ENCODE measurements around the gene COG5.
A peak's percentile ranks its signal among the peaks of the same experiment; 100 is the strongest.
"Not testable (repeated sequence)": the region's sequence is repeated elsewhere in the genome, so short reads cannot be mapped to it uniquely, and the experiment has no call there.

COG5 gene

DNA sequence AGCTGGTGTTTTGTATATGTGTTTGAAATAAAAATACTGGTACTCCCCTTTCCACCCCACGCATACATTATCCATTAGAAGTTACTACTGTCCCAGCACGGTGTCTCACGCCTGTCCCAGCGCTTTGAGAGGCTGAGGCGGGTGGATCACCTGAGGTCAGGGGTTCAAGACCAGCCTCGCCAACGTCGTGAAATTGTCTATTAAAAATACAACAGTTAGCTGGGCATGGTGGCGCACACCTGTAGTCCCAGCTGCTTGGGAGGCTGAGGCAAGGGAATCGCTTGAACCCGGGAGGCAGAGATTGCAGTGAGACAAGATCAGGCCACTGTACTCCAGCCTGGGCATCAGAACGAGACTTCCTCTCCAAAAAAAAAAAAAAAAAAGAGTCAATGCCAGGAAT, 392.2 kb downstream of the COG5 start:
- no peak for DNase-seq

DNA sequence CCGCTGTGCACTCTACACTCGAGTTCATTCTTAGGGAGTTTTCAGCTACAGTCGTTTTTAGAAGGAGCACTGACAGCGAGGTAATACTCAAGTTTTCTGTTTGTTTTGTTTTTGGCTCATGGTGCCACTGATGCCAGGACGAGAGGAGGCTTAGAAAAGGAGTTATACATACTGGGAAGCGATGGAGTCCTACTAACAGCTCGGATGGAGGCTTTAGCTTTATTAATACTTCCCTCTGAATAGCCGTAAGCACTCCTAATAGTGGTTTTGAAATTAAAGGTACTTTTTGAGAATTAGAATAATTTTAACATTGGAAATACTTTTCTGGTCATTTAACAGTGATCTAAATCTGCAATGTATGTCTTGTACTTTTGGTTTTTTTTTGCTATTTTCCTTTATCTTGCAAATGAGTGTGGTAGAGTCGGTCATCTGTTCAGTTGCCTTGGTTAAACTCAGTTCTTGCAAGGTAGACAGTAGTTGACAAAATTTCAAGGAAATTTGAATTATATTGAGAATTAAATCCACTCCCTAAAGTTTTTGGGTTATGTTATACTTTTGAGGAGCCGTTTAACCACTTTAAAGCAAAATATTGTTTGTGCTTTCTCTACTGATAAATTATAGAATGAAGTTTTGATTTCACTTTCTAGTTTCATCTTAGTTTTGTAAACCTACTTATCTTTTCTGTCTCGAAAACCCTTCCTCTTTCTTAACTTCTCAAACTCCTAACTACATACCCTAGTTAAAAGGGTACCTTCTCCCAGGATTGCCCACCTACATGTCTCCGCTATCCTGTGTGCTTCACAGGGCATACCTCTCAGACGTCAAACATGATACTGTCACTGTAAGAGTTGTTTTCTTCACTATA, 393.4 kb downstream of the COG5 start:
- DNase-seq: no peak

DNA sequence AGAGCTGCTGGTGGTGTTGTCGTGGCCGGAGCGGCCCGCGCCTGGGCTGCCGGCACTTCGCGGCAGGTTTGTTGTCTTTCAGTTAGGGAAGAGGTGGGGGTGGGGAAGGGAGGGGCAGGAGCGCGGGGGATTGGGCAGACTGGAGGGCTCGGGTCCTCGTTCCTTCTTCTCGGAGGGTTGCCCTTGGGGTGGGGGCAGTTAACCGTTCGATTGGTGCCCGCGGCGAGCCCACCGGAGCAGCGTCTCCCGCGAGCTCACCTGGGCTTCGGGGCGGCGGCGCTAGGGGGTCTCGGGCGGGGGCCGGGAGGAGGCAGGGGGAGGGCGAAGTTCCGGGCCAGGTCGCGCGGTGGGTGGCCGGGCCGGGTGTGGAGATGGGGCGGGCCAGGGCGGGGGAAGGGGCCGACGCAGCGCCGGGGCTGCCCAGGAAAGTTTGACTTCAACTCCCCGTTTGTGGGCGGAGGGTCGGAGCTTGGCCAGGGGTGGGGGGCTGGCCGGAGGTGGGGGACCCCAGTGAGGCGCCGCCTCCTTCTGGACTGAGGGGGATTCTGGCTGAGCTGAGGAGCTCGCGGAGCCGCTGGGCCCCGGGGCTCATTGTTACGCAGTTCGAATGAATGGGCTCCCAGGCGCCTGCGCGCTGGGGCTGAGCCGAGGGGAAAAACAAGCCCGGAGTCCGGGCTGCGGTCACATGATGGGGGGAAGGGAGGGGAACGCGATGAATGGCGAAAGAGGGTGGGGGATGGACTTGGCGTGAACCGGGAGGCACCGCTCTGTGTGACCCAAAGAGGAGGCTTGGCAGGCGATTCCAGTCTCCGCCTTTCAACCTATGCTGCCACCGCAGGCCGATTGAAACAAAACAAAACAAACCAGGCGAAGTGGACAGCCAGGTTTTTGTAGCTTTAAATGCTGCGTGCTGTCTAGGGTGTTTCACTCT, 394.3 kb downstream of the COG5 start:
- DNase-seq: peak; percentile 91

DNA sequence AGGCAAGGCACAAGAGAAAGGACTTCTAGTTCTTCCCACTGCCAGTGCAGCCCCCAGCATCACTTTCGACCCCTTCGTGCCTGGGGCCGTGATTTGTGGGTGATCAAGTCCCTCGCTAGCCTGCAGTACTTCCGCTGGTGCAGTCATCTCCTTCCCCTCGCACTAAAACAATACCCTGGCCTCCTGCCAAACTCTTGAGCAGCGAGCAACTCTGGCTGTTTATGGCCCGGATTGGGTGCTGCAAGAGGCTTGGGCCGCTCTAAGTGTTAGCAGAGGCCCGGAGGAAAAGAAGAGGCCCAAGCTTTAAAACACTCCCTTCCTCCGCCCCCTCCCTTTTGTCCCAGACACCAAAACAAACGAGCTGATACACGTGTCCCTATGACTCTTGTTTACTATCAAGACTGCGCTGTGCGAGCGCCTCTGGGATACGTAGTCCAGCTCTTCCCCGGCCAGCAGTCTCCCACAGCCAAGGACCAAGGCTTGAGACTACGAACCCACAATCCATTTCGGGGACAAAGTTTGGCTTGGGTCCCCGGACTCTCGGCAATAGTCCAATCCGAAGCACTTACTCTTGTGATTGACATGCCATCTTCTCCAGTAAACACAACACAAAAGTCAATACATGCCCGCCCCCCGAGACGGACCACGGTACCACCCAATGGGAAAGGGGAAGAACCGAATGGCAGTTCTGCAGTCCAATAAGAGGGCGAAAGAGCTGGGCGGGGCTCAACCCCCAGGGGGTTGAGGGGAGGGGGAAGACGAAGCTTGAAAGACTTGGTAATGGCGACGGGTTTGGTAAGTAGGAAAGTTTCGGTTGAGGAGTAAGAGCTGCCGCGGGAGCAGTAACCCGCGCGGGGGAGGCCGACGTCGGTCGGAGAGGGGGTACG, 395.2 kb downstream of the COG5 start, which contains the start of gene HBP1:
Gene HBP1, plus strand, starts transcription at position 771 of the 887 bp plus-strand sequence. CDS start 10,891 bp downstream, outside the sequence.
- DNase-seq: peak; percentile 100

DNA sequence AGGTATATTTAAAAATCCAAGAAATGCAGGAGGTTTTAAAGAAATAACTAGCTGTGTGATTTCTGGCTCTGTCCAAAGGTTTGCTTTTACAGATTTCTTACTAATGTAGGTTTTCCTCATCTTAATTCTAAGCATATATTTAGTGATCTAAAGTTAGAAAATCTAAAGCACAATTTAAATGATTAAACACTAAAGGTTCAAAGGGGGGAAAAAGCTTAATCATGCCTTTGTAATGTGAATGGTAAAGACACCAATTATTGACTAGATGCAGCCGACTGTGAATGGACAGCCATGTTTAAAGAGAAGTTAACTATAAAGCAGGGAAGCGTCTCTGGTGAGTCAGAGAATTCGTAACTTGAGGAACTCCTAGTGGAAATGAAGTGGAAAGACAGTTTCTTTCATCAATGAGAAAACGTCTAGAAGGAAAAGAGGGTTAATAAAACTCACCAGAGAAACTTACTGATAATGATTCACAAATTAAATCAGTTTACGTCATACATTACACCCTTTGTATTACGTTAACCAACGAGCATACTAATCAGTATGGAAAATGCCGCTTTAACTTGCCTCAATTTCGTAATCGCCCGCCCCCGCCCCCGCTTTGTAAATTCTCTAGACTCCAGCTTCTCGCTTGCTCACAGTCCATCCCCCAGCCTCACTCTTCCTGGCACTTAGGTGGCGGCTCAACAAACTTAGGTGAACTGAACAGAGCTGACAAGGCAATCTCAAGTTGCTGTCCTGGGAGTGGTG, 396.1 kb downstream of the COG5 start:
- peak; percentile 74 for DNase-seq

DNA sequence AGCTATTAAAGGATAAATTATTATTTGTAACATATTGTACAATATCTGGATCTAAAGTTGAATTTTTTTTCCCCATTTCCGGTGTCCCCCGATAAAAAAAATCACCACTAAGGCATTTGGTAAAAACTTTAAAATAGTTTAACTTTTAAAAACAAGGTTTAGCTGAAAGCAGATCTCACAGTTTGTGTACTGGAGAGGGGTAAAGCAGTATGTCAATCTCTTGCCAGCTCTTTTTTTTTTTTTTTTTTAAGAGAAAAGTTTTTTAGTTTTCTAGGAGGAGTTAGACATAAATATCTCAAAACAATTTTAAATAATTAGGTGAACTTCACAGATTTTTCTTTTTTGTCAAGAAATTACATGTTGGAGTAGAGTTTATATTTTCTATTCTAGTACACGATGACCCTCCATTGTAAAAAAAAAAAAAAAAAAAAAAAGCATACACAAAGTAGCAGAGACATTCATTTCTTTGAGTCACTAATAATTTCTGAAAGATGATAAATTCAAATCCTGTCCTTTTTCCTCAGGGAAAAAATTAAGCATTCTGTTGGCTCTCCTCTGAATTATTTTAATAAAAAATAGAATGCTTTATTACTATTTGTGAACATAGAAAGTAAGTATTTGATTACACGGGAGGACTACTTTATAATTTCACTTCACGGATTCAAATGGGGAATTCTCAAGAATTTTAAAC, 396.8 kb downstream of the COG5 start:
- DNase-seq: no peak

DNA sequence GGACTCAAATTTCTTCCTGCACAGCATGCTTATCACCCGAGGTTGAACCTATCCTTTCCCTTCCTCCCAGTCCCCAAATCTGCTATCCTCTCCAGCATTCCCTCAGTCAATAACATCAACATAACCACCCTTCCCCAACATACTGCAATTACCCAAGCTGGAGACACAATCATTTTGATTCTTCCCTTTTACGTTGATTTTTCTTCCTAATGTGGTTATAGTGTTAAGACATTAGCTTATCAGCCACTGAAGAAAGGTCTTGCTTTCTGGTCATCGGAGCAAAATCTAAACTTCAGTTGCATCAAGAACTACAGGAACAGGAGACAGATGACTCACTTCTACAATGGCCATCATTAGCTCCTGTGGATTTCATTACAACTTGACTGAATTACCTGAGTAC, 398.4 kb downstream of the COG5 start:
- no peak for DNase-seq

DNA sequence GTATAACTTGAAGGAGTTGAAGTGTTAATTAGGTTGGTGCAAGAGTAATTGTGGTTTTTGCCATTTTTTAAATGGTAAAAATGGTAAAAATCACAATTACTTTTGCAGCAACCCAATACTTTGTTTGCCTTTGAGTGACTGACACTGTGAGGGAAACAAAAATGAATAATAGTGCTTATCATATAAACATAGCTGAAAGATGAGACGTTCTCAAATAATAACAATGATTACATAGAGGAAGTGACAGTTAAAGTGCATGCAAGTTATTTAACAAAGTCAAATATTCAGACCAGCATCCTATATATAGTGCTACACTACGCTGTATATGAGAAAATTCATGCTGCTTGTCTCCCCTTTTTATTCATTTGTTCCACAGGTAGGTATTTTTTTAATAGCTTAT, 399.6 kb downstream of the COG5 start:
- DNase-seq: no peak

DNA sequence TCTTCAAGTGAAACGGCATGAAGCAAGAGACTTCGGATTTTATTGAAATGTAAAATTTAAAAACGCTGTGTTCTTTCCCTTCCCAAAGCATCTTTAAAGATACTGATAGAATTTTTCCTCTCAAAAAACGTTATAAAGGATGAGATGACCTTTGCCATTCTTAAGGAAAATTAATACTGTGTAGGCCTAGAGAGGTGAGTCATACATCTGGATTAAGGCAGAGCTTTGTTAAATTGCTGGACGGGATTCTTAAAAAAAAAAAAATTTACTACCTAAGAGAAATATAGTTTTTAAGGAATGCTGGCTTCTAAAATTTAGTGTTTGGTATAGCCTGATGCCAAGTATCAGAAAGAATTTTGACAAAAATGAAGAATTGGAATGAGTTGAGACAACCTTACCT, 401.2 kb downstream of the COG5 start:
- no peak for DNase-seq

DNA sequence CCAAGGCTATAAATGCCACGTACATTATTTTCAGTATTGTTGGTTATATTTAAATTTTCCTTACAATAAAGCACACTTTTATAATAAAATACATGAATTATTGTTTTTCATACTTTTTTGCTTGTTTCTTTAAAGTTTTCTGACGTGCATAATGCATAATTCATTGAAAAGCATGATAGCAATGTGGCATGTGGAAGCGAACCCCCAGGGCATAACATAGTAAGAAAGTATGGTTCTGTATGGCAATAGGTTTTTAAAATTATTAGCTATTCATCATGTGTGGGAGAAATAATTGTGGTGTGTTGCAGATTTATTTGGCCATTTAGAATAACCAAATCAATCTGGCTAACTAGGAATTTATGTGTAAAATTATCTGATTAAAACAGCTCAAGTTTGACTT, 402.3 kb downstream of the COG5 start:
- DNase-seq: no peak

DNA sequence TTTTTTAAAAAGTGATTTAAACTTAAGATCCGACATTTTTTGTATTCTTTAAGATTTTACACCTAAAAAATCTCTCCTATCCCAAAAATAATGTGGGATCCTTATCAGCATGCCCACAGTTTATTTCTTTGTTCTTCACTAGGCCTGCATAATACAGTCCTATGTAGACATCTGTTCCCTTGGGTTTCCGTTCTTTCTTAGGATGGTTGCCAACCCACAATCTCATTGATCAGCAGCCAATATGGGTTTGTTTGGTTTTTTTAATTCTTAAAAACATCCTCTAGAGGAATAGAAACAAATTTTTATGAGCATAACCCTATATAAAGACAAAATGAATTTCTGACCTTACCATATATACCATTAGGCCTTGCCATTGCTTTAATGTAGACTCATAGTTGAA, 403.3 kb downstream of the COG5 start:
- no peak for DNase-seq

DNA sequence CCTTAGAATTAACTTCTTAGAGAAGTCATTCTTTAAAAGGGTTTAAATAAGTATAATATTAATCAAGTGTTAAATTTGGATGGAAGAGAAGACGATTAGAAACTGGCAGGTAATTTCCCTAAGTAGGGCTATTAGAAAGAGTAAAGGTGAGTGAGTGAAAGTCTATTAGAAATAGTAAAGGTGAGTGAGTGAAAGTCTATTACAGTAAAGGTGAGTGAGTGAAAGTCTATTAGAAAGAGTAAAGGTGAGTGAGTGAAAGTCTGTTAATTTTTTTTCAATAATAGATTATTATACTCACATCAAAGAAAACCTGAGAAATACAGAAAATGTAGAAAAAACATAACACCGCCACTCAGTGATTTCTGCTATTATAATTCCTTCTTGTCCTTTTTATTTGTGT, 405.7 kb downstream of the COG5 start:
- no peak for DNase-seq

DNA sequence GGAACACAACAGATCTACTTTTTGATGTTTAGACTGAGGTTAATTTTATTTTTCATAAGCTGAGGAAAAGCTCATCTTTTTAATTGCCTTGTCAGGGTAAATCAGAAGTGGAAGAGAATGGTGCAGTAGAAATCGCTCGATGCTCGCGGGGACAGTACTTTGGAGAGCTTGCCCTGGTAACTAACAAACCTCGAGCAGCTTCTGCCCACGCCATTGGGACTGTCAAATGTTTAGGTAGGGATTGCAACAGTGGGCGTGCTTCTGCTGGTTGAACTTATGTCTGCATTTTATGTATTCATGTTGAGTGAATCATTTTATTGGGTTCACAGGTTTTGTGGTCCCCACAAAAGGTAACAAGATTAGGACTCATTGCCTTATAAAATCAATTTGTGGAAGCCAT, 406.6 kb downstream of the COG5 start:
- no peak for DNase-seq

DNA sequence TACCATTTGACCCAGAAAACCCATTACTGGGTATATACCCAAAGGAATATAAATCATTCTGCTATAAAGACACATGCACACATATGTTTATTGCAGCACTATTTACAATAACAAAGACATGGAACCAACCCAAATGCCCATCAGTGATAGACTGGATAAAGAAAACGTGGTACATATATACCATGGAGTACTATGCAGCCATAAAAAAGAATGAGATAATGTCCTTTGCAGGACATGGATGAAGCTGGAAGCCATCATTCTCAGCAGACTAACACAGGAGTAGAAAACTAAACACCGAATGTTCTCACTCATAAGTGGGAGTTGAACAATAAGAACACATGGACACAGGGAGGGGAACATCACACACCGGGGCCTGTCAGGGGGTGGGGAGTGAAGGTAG, 408.0 kb downstream of the COG5 start:
- DNase-seq: not testable (repeated sequence)

DNA sequence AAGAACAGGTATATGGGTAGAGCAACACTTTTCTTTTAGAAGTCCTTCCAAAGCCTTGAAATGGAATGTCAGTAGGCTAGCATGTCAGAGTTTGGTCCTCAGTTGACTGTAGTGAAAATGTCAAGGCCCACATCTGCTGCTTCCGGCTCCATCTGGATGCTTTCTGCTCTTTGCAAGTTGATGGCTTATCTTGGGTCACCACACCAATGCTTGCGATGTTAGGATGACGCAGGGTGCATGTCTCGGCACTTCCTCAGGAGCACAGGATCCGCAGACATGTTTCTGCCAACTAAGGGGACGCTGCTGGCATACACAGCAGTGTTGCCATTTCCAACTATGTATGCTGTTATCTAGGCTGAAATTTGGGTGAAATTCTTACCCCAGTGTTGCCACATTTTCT, 408.9 kb downstream of the COG5 start:
- no peak for DNase-seq

DNA sequence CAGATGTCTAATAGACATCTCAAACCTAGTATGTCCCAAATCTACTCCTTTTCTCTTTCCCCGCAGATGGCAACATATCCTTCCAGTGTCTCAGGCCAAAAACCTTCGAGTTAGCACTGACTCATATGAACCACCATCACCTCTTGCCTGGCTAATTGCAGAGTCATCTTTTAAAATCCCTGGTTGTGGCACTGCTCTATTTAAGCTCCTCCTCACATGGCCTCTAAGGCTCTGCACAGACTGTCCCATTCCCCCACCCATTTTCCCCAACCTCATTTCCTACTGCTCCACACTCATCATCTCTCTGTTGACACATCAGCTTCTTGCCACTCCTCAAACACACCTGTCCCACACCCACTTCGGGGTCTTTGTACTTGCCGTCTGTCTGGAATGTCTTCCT, 411.7 kb downstream of the COG5 start:
- no peak for DNase-seq
